Right lobe of liver (tissue), 6 donors: ENCODE results near the gene TMEM132D. TPM values are rescaled to one million over a fixed set of nuclear protein-coding genes. Genes with fewer than 3 reads are reported as not detected.

ENCODE experiments used
- ATAC-seq, 4 donors: fragments of 200-7000 bp; cut with Tn5 transposase; one replicate each; pipeline ENCODE4 v1.9.1; 2020; ENCODE audit warnings: mild to moderate bottlenecking in 4 of 4, moderate library complexity in 4 of 4
- DNase-seq, 3 donors: peaks; one replicate each; pipeline ENCODE4 v3.0.0-alpha.2; 2020
- H3K27ac ChIP-seq, 3 donors: fragments of 200-600 bp; one replicate each; pipeline ENCODE4 v1.8.0; 2022
- H3K27me3 ChIP-seq, 2 donors: fragments of 200-600 bp; one replicate each; pipeline ENCODE4 v1.8.0; 2022
- H3K36me3 ChIP-seq, 4 donors: fragments of 200-600 bp; sonication (generic) in 1 of 4; one replicate each; pipeline versions ENCODE4 v1.5.1 to v1.8.0; 2017 to 2022; ENCODE audit warnings: control low read depth in 1 of 4
- H3K4me1 ChIP-seq, 4 donors: fragments of 200-600 bp; sonication (generic) in 1 of 4; one replicate each; pipeline versions ENCODE4 v1.5.1 to v1.8.0; 2017 to 2022; ENCODE audit warnings: control low read depth in 1 of 4
- H3K4me3 ChIP-seq, 3 donors: fragments of 200-600 bp; one replicate each; pipeline ENCODE4 v1.8.0; 2022
- H3K9me3 ChIP-seq, 4 donors: fragments of 200-600 bp; sonication (generic) in 1 of 4; one replicate each; pipeline versions ENCODE4 v1.5.1 to v1.8.0; 2017 to 2022; ENCODE audit warnings: control low read depth in 1 of 4
- CTCF ChIP-seq, 4 donors: fragments of 200-600 bp in 3 of 4; fragments of 450-650 bp in 1 of 4; IDR thresholded peaks; one replicate each; pipeline versions ENCODE4 v1.5.1 to v1.8.0; 2016 to 2022; ENCODE audit warnings: antibody characterized with exemption in 4 of 4, mild to moderate bottlenecking in 2 of 4
- POLR2A ChIP-seq: fragments of 450-650 bp; IDR thresholded peaks from one replicate; pipeline ENCODE4 v1.6.1; 2017; ENCODE audit warnings: antibody characterized with exemption, mild to moderate bottlenecking
- WGBS: methylation state at CpG from one replicate; pipeline ENCODE4 v1.1.6; 2018; ENCODE audit warnings: low coverage, low lambda C conversion rate; ENCODE audit not compliant: insufficient coverage; ENCODE audit errors: missing lambda C conversion rate; 5-methylcytosine and 5-hydroxymethylcytosine counted together
- intact Hi-C, 2 donors: fragments of 100-400 bp; cut with DNase I; formaldehyde crosslinking; loops; one replicate each; pipeline versions ENCODE4 v1.11.2 to v1.14.1; 2022
- total RNA-seq, 6 experiments: library from RNA; depleted of rRNA in 2 of 6; stranded (reverse); fragments of >200 nt in 2 of 6; fragmentation: NEBNext Ultra II Directional in 3 of 6; extraction: Animal tissue kit (Norgen Biotek cat#: 25700) in 3 of 6; gene quantifications; one replicate each; pipeline versions ENCODE4 v1.1.0 to v1.2.4, GENCODE V29; 2016 to 2023
- donor health status: DM: no; HTN: yes; CAD: no.
- donor health status: DM: no; HTN: no; CAD: no.
- donor health status: DM: no; HTN: no; CAD: no.
- donor health status: DM: no; HTN: yes; CAD: no.
- donor health status: DM: no; HTN: yes; CAD: no.

Gene TMEM132D
- total RNA-seq, 6 experiments from 2014 or later, result 0.10 to 0.35 (median 0.33) TPM; not detected in 3

GRCh38 chr12:129269756-129270495, 633.9 kb downstream of the TMEM132D start:
- no peak for ATAC-seq
- Histone ChIP-seq H3K9me3 (no peaks in the 10 kb centered on the region), H3K4me3 (no peak overlapping the region), H3K27ac (no peak overlapping the region), H3K36me3 (no peaks in the 10 kb centered on the region), H3K4me1 (no peaks in the 10 kb centered on the region), H3K27me3 (no peaks in the 10 kb centered on the region)
- intact Hi-C loops, result no loop called here
- TF ChIP-seq POLR2A (no peak), CTCF (IDR thresholded peaks at IDR 0.05) (no peak)
- 60% methylated on average over 15 of the region's 16 CpGs for WGBS
- no peak for DNase-seq

- no peak for DNase-seq
- no peaks in the 10 kb centered on the region for H3K9me3 ChIP-seq
- 52% methylated on average over 3 of the region's 5 CpGs for WGBS
- no peak overlapping the region for H3K4me3 ChIP-seq
- intact Hi-C loops, result no loop called here
- no peaks in the 10 kb centered on the region for H3K4me1 ChIP-seq
- TF ChIP-seq POLR2A (no peak), CTCF (IDR thresholded peaks at IDR 0.05) (no peak)
- no peak overlapping the region for H3K27ac ChIP-seq
- ATAC-seq, result peak in 1 of 4 donors; percentile 33
- H3K36me3 ChIP-seq, result no peaks in the 10 kb centered on the region
- no peaks in the 10 kb centered on the region for H3K27me3 ChIP-seq
Observed at GRCh38 chr12:129258781-129259318, 645.0 kb downstream of the TMEM132D start.

- no peak for DNase-seq
- no peak for TF ChIP-seq CTCF (IDR thresholded peaks at IDR 0.05)
- no peak for TF ChIP-seq POLR2A
- no peaks in the 10 kb centered on the region for H3K4me1 ChIP-seq
- ATAC-seq, result no peak
- H3K36me3 ChIP-seq, result no peaks in the 10 kb centered on the region
- no peak overlapping the region for H3K4me3 ChIP-seq
- no peak overlapping the region for H3K27ac ChIP-seq
- intact Hi-C loops, result no loop called here
- H3K27me3 ChIP-seq, result no peaks in the 10 kb centered on the region
- H3K9me3 ChIP-seq, result no peaks in the 10 kb centered on the region
- WGBS, result 64% methylated on average over 1 of the region's 3 CpGs
Observed at GRCh38 chr12:129257524-129257923, 646.3 kb downstream of the TMEM132D start.

- ATAC-seq (no peak), DNase-seq (no peak)
- TF ChIP-seq POLR2A (no peak), CTCF (IDR thresholded peaks at IDR 0.05) (no peak)
- Histone ChIP-seq H3K4me3 (no peak overlapping the region), H3K27me3 (no peaks in the 10 kb centered on the region), H3K4me1 (no peaks in the 10 kb centered on the region), H3K27ac (no peak overlapping the region), H3K36me3 (no peaks in the 10 kb centered on the region), H3K9me3 (no peaks in the 10 kb centered on the region)
- intact Hi-C loops, result no loop called here
- WGBS, result 51% methylated on average over 2 of the region's 2 CpGs
Observed at GRCh38 chr12:129246630-129247029, 657.2 kb downstream of the TMEM132D start.
